ENCODE measurements around the gene CYP39A1.

CYP39A1 gene

GRCh38 chr6:46642928-46643751 is 9.5 kb downstream of the CYP39A1 start:
- Histone ChIP-seq H3K9me3 (ENCODE audit: control insufficient read depth, insufficient read depth, low read length) (no peaks in the 10 kb centered on the region), H3K36me3 (ENCODE audit: control insufficient read depth, insufficient read depth, low read length) (no peaks in the 10 kb centered on the region), H3K4me1 (ENCODE audit: control insufficient read depth, insufficient read depth, low read length) (no peaks in the 10 kb centered on the region)

DNA sequence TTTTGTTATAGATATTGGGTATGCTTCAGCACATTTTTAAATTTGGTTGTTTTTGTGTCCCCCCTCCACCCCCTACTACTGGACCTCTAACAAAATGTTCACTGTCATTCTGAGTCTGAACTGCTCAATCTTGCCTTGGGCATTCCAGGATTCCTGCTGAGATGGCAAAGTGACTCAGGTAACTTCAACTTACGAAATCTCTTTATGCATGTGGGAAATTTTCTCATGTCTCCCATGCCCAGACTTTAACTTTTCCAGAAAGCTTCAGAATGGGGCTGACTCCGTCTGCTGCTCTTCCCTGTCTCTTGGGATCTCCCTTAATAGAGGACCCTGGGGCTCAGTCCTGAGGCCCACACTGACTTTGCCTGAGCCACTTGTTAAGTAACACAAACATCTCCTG is 14.0 kb downstream of the CYP39A1 start:
- Histone ChIP-seq H3K4me1 (ENCODE audit: control insufficient read depth, insufficient read depth, low read length) (no peaks in the 10 kb centered on the region), H3K9ac (ENCODE audit: low read depth, low read length) (no peak overlapping the region), H3K36me3 (ENCODE audit: control insufficient read depth, insufficient read depth, low read length) (no peaks in the 10 kb centered on the region), H3K4me3 (ENCODE audit: low read depth, low read length) (no peak overlapping the region), H3K27me3 (ENCODE audit: control insufficient read depth, insufficient read depth, low read length) (no peaks in the 10 kb centered on the region), H3K9me3 (ENCODE audit: control insufficient read depth, insufficient read depth, low read length) (no peaks in the 10 kb centered on the region)

More at GRCh38 chr6:46642928-46643751, 9.5 kb downstream of the CYP39A1 start:
- no peak overlapping the region for H3K9ac ChIP-seq (ENCODE audit: low read depth, low read length)
- H3K4me3 ChIP-seq (ENCODE audit: low read depth, low read length) = no peak overlapping the region
- H3K27me3 ChIP-seq (ENCODE audit: control insufficient read depth, insufficient read depth, low read length) = no peaks in the 10 kb centered on the region

GRCh38 chr6:46637933-46638332 is 14.7 kb downstream of the CYP39A1 start:
- no peak overlapping the region for H3K9ac ChIP-seq (ENCODE audit: low read depth, low read length)
- H3K9me3 ChIP-seq (ENCODE audit: control insufficient read depth, insufficient read depth, low read length) = no peaks in the 10 kb centered on the region
- H3K4me1 ChIP-seq (ENCODE audit: control insufficient read depth, insufficient read depth, low read length) = no peaks in the 10 kb centered on the region

DNA sequence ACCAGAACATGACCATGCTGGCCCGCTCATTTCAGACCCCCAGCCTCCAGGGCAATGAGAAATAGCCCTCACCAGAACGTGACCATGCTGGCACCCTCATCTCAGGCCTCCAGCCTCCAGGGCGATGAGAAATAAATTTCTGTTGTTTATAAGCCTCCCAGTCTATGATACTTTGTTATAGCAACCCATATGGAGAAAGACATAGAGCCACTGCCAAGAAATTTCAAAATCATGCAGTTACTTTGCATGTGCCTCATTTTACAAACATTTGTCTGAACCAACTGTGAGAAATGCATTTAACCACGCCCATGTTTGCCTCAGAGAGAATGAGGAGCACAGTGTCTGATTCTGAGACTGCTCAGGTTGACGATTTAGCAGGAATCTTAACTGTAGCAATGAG is 15.5 kb downstream of the CYP39A1 start:
- Histone ChIP-seq H3K27me3 (ENCODE audit: control insufficient read depth, insufficient read depth, low read length) (no peaks in the 10 kb centered on the region), H3K36me3 (ENCODE audit: control insufficient read depth, insufficient read depth, low read length) (no peaks in the 10 kb centered on the region), H3K4me1 (ENCODE audit: control insufficient read depth, insufficient read depth, low read length) (no peaks in the 10 kb centered on the region), H3K9me3 (ENCODE audit: control insufficient read depth, insufficient read depth, low read length) (no peaks in the 10 kb centered on the region), H3K4me3 (ENCODE audit: low read depth, low read length) (no peak overlapping the region), H3K9ac (ENCODE audit: low read depth, low read length) (no peak overlapping the region)

More at GRCh38 chr6:46637933-46638332, 14.7 kb downstream of the CYP39A1 start:
- no peak overlapping the region for H3K4me3 ChIP-seq (ENCODE audit: low read depth, low read length)
- H3K27me3 ChIP-seq (ENCODE audit: control insufficient read depth, insufficient read depth, low read length) = no peaks in the 10 kb centered on the region
- H3K36me3 ChIP-seq (ENCODE audit: control insufficient read depth, insufficient read depth, low read length) = no peaks in the 10 kb centered on the region

GRCh38 chr6:46635462-46635861 is 17.2 kb downstream of the CYP39A1 start:
- no peak overlapping the region for H3K9ac ChIP-seq (ENCODE audit: low read depth, low read length)

DNA sequence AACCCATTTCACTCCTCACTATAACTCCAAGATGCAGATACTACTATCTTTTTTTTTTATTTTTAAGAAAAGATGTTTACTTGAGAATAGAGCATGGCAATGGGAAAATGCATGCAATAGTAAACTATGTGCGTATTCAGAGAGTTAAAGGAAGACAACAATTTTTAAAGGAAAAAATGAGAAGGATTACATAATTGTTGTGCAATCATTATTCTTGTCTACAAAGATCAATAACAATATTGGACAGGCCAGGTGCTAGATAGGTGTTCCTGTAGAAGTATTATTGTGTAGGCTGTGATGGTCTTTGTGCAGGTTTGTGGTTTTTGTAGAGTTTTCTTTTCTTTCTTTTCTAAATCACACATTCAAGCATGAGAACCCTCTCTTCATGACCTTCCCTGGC is 20.6 kb downstream of the CYP39A1 start:
- H3K27me3 ChIP-seq (ENCODE audit: control insufficient read depth, insufficient read depth, low read length) = no peaks in the 10 kb centered on the region
- H3K36me3 ChIP-seq (ENCODE audit: control insufficient read depth, insufficient read depth, low read length) = no peaks in the 10 kb centered on the region

More at GRCh38 chr6:46635462-46635861, 17.2 kb downstream of the CYP39A1 start:
- H3K4me1 ChIP-seq (ENCODE audit: control insufficient read depth, insufficient read depth, low read length) = no peaks in the 10 kb centered on the region
- H3K9me3 ChIP-seq (ENCODE audit: control insufficient read depth, insufficient read depth, low read length) = no peaks in the 10 kb centered on the region
- no peaks in the 10 kb centered on the region for H3K27me3 ChIP-seq (ENCODE audit: control insufficient read depth, insufficient read depth, low read length)
- no peak overlapping the region for H3K4me3 ChIP-seq (ENCODE audit: low read depth, low read length)
- no peaks in the 10 kb centered on the region for H3K36me3 ChIP-seq (ENCODE audit: control insufficient read depth, insufficient read depth, low read length)

GRCh38 chr6:46629691-46630090 is 22.9 kb downstream of the CYP39A1 start:
- Histone ChIP-seq H3K36me3 (ENCODE audit: control insufficient read depth, insufficient read depth, low read length) (no peaks in the 10 kb centered on the region), H3K27me3 (ENCODE audit: control insufficient read depth, insufficient read depth, low read length) (no peaks in the 10 kb centered on the region), H3K4me3 (ENCODE audit: low read depth, low read length) (no peak overlapping the region), H3K9me3 (ENCODE audit: control insufficient read depth, insufficient read depth, low read length) (no peaks in the 10 kb centered on the region), H3K9ac (ENCODE audit: low read depth, low read length) (no peak overlapping the region), H3K4me1 (ENCODE audit: control insufficient read depth, insufficient read depth, low read length) (no peaks in the 10 kb centered on the region)

More for the DNA sequence above, 20.6 kb downstream of the CYP39A1 start:
- Histone ChIP-seq H3K4me3 (ENCODE audit: low read depth, low read length) (no peak overlapping the region), H3K9me3 (ENCODE audit: control insufficient read depth, insufficient read depth, low read length) (no peaks in the 10 kb centered on the region), H3K9ac (ENCODE audit: low read depth, low read length) (no peak overlapping the region), H3K4me1 (ENCODE audit: control insufficient read depth, insufficient read depth, low read length) (no peaks in the 10 kb centered on the region)

- no peak overlapping the region for H3K9ac ChIP-seq (ENCODE audit: low read depth, low read length)
- H3K4me1 ChIP-seq (ENCODE audit: control insufficient read depth, insufficient read depth, low read length) = no peaks in the 10 kb centered on the region
- no peaks in the 10 kb centered on the region for H3K27me3 ChIP-seq (ENCODE audit: control insufficient read depth, insufficient read depth, low read length)
- no peak overlapping the region for H3K4me3 ChIP-seq (ENCODE audit: low read depth, low read length)
- H3K36me3 ChIP-seq (ENCODE audit: control insufficient read depth, insufficient read depth, low read length) = no peaks in the 10 kb centered on the region
- no peaks in the 10 kb centered on the region for H3K9me3 ChIP-seq (ENCODE audit: control insufficient read depth, insufficient read depth, low read length)
Measured at GRCh38 chr6:46628976-46629375, 23.6 kb downstream of the CYP39A1 start.

DNA sequence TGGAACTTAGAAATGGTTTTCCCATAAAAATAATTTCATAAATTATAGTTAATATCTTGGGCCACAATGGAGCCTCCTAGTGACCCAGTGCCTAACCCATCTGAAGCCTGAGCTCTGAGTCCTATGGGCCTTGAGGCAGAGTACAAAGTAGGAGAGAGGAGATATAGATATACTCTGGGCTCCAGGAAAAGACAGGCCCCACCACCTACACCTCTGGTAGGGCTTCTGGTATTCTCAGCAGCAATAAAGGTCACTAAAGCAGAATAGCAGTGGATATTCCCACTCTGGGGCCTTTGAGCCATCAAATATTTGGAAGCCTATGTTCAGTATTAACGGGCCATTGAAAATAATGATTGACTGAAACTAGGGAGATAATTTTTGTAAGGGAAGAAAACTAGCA is 24.1 kb downstream of the CYP39A1 start:
- no peaks in the 10 kb centered on the region for H3K36me3 ChIP-seq (ENCODE audit: control insufficient read depth, insufficient read depth, low read length)
- no peaks in the 10 kb centered on the region for H3K9me3 ChIP-seq (ENCODE audit: control insufficient read depth, insufficient read depth, low read length)
- no peaks in the 10 kb centered on the region for H3K27me3 ChIP-seq (ENCODE audit: control insufficient read depth, insufficient read depth, low read length)
- no peaks in the 10 kb centered on the region for H3K4me1 ChIP-seq (ENCODE audit: control insufficient read depth, insufficient read depth, low read length)
- no peak overlapping the region for H3K9ac ChIP-seq (ENCODE audit: low read depth, low read length)
- H3K4me3 ChIP-seq (ENCODE audit: low read depth, low read length) = no peak overlapping the region

DNA sequence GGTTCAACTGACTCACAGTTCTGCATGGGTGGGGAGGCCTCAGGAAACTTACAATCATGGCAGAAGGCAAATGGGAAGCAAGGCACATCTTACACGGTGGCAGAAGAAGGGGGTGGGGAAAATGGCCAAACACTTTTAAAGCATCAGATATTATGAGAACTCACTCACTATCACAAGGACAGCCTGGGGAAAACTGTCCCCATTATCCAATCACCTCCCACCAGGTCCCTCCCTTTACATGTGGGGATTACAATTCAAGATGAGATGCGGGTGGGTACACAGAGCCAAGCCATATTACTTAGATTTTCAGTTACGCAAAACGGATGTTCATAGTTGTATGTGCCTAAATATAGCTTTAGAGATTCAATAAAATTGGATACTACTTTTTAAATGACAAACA is 25.6 kb downstream of the CYP39A1 start:
- Histone ChIP-seq H3K27me3 (ENCODE audit: control insufficient read depth, insufficient read depth, low read length) (no peaks in the 10 kb centered on the region), H3K9me3 (ENCODE audit: control insufficient read depth, insufficient read depth, low read length) (no peaks in the 10 kb centered on the region), H3K4me3 (ENCODE audit: low read depth, low read length) (no peak overlapping the region), H3K36me3 (ENCODE audit: control insufficient read depth, insufficient read depth, low read length) (no peaks in the 10 kb centered on the region), H3K4me1 (ENCODE audit: control insufficient read depth, insufficient read depth, low read length) (no peaks in the 10 kb centered on the region), H3K9ac (ENCODE audit: low read depth, low read length) (no peak overlapping the region)

DNA sequence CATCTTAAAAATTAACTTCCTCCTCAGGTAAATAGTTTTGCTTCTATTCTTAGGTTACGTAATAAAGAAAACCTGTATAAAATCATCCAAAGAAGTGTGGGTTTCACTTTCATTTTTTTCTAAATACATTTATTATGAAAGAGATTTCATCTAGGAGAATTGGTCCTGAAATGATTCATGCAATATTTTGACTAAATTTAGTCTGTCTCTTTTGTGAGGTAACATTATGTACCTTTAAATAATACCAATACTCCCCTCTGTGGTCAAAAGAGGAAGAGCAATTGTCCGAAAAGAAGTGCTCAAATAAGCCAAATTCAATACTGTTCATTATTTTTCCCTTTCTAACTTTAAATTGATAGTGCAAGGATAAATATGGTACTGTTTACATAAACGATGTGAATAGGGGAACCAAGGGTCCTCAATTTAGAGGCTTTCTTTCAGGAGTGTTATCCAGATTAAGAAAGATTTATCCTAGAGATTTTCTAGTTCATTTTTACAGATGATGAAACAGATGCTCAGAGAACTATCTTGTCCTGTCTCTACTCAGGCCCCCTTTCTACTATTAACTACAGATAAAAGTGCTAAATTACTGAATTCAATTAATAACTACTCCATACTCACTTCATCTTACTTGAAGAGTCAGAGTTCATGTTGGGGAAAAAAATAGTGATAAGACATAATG is 26.2 kb downstream of the CYP39A1 start:
- H3K4me3 ChIP-seq (ENCODE audit: low read depth, low read length) = no peak overlapping the region
- no peaks in the 10 kb centered on the region for H3K9me3 ChIP-seq (ENCODE audit: control insufficient read depth, insufficient read depth, low read length)
- no peaks in the 10 kb centered on the region for H3K27me3 ChIP-seq (ENCODE audit: control insufficient read depth, insufficient read depth, low read length)
- H3K4me1 ChIP-seq (ENCODE audit: control insufficient read depth, insufficient read depth, low read length) = no peaks in the 10 kb centered on the region
- H3K9ac ChIP-seq (ENCODE audit: low read depth, low read length) = no peak overlapping the region
- H3K36me3 ChIP-seq (ENCODE audit: control insufficient read depth, insufficient read depth, low read length) = no peaks in the 10 kb centered on the region

DNA sequence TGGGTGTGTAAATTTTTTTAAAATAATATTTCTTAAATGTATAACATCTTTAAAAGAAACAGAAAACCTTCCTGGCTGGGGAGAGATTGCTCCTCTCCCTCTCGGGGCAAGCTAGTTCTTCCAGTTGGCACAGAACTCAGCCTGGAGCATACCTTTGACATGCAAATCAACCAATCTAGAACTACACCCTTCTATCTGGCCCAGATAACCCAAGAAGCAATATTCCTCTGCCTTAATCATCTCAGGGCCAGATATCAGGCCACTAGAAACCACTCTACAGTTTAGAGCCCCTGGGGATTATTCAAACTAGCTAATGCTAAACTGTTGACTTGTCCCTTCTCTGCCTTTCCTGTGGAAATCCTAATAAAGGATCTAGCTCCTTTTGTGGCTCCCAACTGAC is 33.9 kb downstream of the CYP39A1 start:
- Histone ChIP-seq H3K4me3 (ENCODE audit: low read depth, low read length) (no peak overlapping the region), H3K9me3 (ENCODE audit: control insufficient read depth, insufficient read depth, low read length) (no peaks in the 10 kb centered on the region), H3K27me3 (ENCODE audit: control insufficient read depth, insufficient read depth, low read length) (no peaks in the 10 kb centered on the region), H3K9ac (ENCODE audit: low read depth, low read length) (no peak overlapping the region), H3K36me3 (ENCODE audit: control insufficient read depth, insufficient read depth, low read length) (no peaks in the 10 kb centered on the region), H3K4me1 (ENCODE audit: control insufficient read depth, insufficient read depth, low read length) (no peaks in the 10 kb centered on the region)
